KMS-11 (cell line): ENCODE measurements around the gene SPRN.
"Not testable (repeated sequence)": the region's sequence is repeated elsewhere in the genome, so short reads cannot be mapped to it uniquely, and the experiment has no call there.

Experiments used
- H2AFZ ChIP-seq: fragments of 200-600 bp; sonication (generic); 2 replicates; pipeline ENCODE4 v1.6.1; 2016; ENCODE audit warnings: antibody characterized with exemption, mixed run types, low read depth
- H3K27ac ChIP-seq: fragments of 200-600 bp; sonication (generic); 2 replicates; pipeline ENCODE4 v1.6.1; 2016; ENCODE audit warnings: mild to moderate bottlenecking, mixed run types
- H3K27me3 ChIP-seq: fragments of 200-600 bp; sonication (generic); 2 replicates; pipeline ENCODE4 v1.6.1; 2017; ENCODE audit warnings: mild to moderate bottlenecking, low read depth, mixed run types, moderate library complexity; ENCODE audit not compliant: insufficient read depth
- H3K36me3 ChIP-seq: fragments of 200-600 bp; sonication (generic); 2 replicates; pipeline ENCODE4 v1.6.1; 2017; ENCODE audit warnings: mild to moderate bottlenecking, mixed run types; ENCODE audit not compliant: insufficient read depth
- H3K4me1 ChIP-seq: fragments of 200-600 bp; sonication (generic); 2 replicates; pipeline ENCODE4 v1.6.1; 2016; ENCODE audit warnings: mild to moderate bottlenecking, low read depth, mixed run types; ENCODE audit not compliant: poor library complexity, severe bottlenecking
- H3K4me2 ChIP-seq: fragments of 200-600 bp; sonication (generic); 2 replicates; pipeline ENCODE4 v1.7.0; 2016; ENCODE audit warnings: mild to moderate bottlenecking, mixed run types
- H3K4me3 ChIP-seq: fragments of 200-600 bp; sonication (generic); IDR thresholded peaks from 2 replicates; pipeline ENCODE4 v1.6.1; 2017; ENCODE audit warnings: low read depth, low read length, mixed read lengths; ENCODE audit not compliant: insufficient read depth
- H3K79me2 ChIP-seq: fragments of 200-600 bp; sonication (generic); 2 replicates; pipeline ENCODE4 v1.6.1; 2016; ENCODE audit warnings: low read depth, mixed run types; ENCODE audit not compliant: insufficient read depth
- H3K9ac ChIP-seq: fragments of 200-600 bp; sonication (generic); 2 replicates; pipeline ENCODE4 v1.6.1; 2016; ENCODE audit warnings: mild to moderate bottlenecking, mixed run types
- H4K20me1 ChIP-seq: fragments of 200-600 bp; sonication (generic); 2 replicates; pipeline ENCODE4 v1.6.1; 2016; ENCODE audit warnings: mild to moderate bottlenecking, mixed run types; ENCODE audit not compliant: insufficient read depth
- TF ChIP-seq, protein P1 (sequence below): fragments of 200-600 bp; sonication (generic); conservative IDR thresholded peaks from 2 replicates; pipeline ENCODE4 v1.6.1; 2017; ENCODE audit warnings: low read depth, mild to moderate bottlenecking, antibody characterized with exemption, low read length, moderate library complexity, mixed read lengths

SPRN gene

DNA sequence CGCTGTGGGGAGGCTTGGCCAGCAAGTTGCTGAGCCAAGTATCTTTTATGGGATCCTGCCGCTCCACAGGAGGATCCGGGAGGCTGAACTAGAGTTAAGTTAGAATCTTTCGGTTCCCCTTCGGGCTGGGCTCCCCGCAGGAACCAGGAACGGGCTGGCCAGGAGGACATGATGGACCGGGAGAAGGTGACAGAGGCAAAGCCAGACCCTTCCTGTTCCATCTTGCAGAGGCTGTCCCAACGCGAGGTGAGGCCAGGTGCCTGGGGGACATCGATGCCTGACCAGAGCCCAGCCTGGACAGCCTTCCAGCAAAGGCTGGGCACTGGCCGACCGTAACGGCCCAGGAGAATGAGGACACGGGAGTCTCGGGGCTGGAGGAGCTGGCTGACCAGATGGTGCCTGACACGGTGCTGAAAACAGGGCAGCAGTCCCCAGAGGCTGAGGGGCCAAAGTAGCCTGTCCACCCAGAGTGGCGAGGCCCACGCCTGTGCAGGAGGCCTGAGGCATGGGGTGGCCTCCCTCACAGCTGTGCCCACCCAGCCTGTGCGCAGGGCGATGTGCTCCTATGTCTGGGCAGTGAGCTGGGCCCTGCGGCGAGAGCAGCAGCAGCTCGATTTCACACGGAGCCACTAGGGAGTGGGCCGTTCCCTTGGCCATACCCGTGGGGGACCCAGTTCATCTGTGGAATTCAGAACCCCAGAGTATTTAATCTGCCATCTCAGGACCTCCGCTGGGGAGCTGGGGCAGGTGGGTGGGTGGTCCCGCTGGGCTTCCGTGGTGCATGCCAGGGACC, 47.2 kb downstream of the SPRN start:
- TF ChIP-seq, protein P1, sequence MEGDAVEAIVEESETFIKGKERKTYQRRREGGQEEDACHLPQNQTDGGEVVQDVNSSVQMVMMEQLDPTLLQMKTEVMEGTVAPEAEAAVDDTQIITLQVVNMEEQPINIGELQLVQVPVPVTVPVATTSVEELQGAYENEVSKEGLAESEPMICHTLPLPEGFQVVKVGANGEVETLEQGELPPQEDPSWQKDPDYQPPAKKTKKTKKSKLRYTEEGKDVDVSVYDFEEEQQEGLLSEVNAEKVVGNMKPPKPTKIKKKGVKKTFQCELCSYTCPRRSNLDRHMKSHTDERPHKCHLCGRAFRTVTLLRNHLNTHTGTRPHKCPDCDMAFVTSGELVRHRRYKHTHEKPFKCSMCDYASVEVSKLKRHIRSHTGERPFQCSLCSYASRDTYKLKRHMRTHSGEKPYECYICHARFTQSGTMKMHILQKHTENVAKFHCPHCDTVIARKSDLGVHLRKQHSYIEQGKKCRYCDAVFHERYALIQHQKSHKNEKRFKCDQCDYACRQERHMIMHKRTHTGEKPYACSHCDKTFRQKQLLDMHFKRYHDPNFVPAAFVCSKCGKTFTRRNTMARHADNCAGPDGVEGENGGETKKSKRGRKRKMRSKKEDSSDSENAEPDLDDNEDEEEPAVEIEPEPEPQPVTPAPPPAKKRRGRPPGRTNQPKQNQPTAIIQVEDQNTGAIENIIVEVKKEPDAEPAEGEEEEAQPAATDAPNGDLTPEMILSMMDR = no peak
- H3K36me3 ChIP-seq = no peaks in the 10 kb centered on the region
- H3K27me3 ChIP-seq = no peaks in the 10 kb centered on the region; the same call in 1 of the 2 replicates
- H3K9ac ChIP-seq = no peak overlapping the region
- no peak overlapping the region for H2AFZ ChIP-seq
- H3K4me3 ChIP-seq = no peak overlapping the region
- no peak overlapping the region for H3K27ac ChIP-seq
- peaks cover 6% of the 10 kb centered on the region for H3K4me1 ChIP-seq
- no peaks in the 10 kb centered on the region for H4K20me1 ChIP-seq
- H3K79me2 ChIP-seq = no peaks in the 10 kb centered on the region
- H3K4me2 ChIP-seq = peak overlapping the region; percentile 92

GRCh38 chr10:133376183-133376582, 48.2 kb downstream of the SPRN start:
- H3K79me2 ChIP-seq, H3K27ac ChIP-seq, H2AFZ ChIP-seq, H3K27me3 ChIP-seq, H3K4me1 ChIP-seq, H3K4me3 ChIP-seq, H3K4me2 ChIP-seq, H3K36me3 ChIP-seq, H4K20me1 ChIP-seq, H3K9ac ChIP-seq: not testable (repeated sequence)

- Histone ChIP-seq H4K20me1 (no peaks in the 10 kb centered on the region), H3K27me3 (no peaks in the 10 kb centered on the region; the same call in 1 of the 2 replicates), H3K9ac (no peak overlapping the region), H3K27ac (no peak overlapping the region), H3K79me2 (no peaks in the 10 kb centered on the region), H3K4me2 (no peak overlapping the region), H3K4me3 (no peak overlapping the region), H3K4me1 (peaks cover 6% of the 10 kb centered on the region), H2AFZ (no peak overlapping the region), H3K36me3 (no peaks in the 10 kb centered on the region)
- TF ChIP-seq, protein P1 = no peak
These were observed 48.9 kb downstream of the SPRN start for GRCh38 chr10:133375357-133376115.

GRCh38 chr10:133373174-133374090, 51.0 kb downstream of the SPRN start, which contains the start of gene ECHS1:
TSS of gene ECHS1 (minus strand) at chr10:133373354. CDS start at chr10:133373333, 21 bp downstream.
- Histone ChIP-seq H3K4me1 (peaks cover 6% of the 10 kb centered on the region), H4K20me1 (no peaks in the 10 kb centered on the region), H3K9ac (peak within 1 kb of the TSS; percentile 32; the same call in 1 of the 2 replicates), H3K27me3 (no peaks in the 10 kb centered on the region; the same call in 1 of the 2 replicates), H3K79me2 (no peaks in the 10 kb centered on the region), H2AFZ (peak within 1 kb of the TSS; percentile 57), H3K36me3 (no peaks in the 10 kb centered on the region), H3K4me3 (no peak within 1 kb of the TSS), H3K4me2 (peak within 1 kb of the TSS; percentile 54), H3K27ac (no peak within 1 kb of the TSS)
- TF ChIP-seq, protein P1 = no peak
